Brain microvascular endothelial cell (primary cell): ENCODE data around the gene TUBB4A.

Source experiments
- DNase-seq: peaks from one replicate; pipeline ENCODE4 v3.0.0-alpha.2; 2020
- H3K27ac ChIP-seq: fragments of 250-450 bp; sonication (Bioruptor Pico); 2 replicates; pipeline ENCODE4 v1.5.1; 2020; ENCODE audit warnings: mild to moderate bottlenecking, moderate library complexity
- H3K27me3 ChIP-seq: fragments of 250-450 bp; sonication (Bioruptor Pico); replicated peaks from 2 replicates; pipeline ENCODE4 v1.5.1; 2020; ENCODE audit warnings: mild to moderate bottlenecking
- H3K36me3 ChIP-seq: fragments of 250-450 bp; sonication (Bioruptor Pico); replicated peaks from 2 replicates; pipeline ENCODE4 v1.5.1; 2020; ENCODE audit warnings: mild to moderate bottlenecking
- H3K4me3 ChIP-seq: 2 replicates; pipeline ENCODE4 v1.5.1; 2011; ENCODE audit warnings: low read depth, mild to moderate bottlenecking, control low read depth, low read length, moderate library complexity
- in situ Hi-C: cut with HindIII; loops from 2 replicates; pipeline ENCODE4 v1.10.0; 2017; ENCODE audit warnings: low sequenced_read_pairs, low pct_ligation_motif_present
- TF ChIP-seq, protein P1 (sequence below): IDR thresholded peaks from 2 replicates; pipeline ENCODE4 v1.5.1; 2011; ENCODE audit warnings: low read depth, mild to moderate bottlenecking, moderate library complexity, low read length, control low read depth, inconsistent platforms; ENCODE audit errors: missing control alignments

The TUBB4A gene

GRCh38 chr19:6500837-6501739 lies 1.0 kb downstream of the TUBB4A start:
- no peak overlapping the region for H3K4me3 ChIP-seq
- DNase-seq = no peak
- in situ Hi-C loops = no loop called here
- no peak overlapping the region for H3K27ac ChIP-seq
- H3K27me3 ChIP-seq = peaks cover 12% of the 10 kb centered on the region
- TF ChIP-seq, protein P1, sequence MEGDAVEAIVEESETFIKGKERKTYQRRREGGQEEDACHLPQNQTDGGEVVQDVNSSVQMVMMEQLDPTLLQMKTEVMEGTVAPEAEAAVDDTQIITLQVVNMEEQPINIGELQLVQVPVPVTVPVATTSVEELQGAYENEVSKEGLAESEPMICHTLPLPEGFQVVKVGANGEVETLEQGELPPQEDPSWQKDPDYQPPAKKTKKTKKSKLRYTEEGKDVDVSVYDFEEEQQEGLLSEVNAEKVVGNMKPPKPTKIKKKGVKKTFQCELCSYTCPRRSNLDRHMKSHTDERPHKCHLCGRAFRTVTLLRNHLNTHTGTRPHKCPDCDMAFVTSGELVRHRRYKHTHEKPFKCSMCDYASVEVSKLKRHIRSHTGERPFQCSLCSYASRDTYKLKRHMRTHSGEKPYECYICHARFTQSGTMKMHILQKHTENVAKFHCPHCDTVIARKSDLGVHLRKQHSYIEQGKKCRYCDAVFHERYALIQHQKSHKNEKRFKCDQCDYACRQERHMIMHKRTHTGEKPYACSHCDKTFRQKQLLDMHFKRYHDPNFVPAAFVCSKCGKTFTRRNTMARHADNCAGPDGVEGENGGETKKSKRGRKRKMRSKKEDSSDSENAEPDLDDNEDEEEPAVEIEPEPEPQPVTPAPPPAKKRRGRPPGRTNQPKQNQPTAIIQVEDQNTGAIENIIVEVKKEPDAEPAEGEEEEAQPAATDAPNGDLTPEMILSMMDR = no peak
- H3K36me3 ChIP-seq = no peaks in the 10 kb centered on the region

- TF ChIP-seq, protein P1 = no peak
- Histone ChIP-seq H3K27ac (no peak overlapping the region), H3K4me3 (no peak overlapping the region), H3K36me3 (no peaks in the 10 kb centered on the region), H3K27me3 (peaks cover 12% of the 10 kb centered on the region)
- DNase-seq = no peak
- in situ Hi-C loops = no loop called here
Measured at GRCh38 chr19:6499052-6499790, 2.9 kb downstream of the TUBB4A start.

DNA sequence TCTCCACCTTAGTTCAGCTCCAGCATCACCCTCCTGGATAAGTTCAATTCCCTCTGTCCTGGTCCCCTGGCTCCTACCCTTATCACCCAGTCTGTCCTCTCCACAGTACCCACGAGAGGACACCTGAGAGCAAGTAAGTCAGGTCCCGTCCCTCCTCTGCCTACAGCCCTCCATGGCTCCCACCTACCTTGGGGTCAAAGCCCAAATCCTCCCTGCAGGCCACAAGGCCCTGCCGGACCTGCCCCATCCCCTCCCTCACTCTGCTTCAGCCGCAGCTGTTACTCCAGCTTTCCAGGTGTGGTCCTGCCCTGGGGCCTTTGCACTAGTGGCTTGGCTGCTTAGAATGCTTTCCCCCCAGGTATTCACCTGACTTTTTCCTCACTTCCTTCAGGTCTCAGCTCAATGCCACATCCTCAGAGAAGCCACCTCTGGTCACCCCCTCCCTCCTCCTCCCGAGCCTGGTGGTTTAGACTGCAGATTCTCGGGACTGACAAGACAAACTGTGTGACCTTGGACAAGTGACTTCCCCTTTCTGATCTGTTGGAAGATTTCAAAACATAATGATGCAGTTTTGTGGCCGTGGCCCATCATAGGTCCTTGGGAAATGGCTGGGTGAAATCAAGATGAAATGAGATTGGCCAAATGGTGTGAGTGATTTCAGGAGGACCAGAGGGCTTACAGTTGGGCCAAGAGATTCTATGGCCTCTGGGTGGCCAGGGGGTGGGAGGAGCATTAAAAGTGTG lies 3.6 kb downstream of the TUBB4A start:
- Histone ChIP-seq H3K36me3 (no peaks in the 10 kb centered on the region), H3K27ac (no peak overlapping the region), H3K27me3 (peaks cover 12% of the 10 kb centered on the region), H3K4me3 (no peak overlapping the region)
- in situ Hi-C loops = no loop called here
- no peak for DNase-seq
- TF ChIP-seq, protein P1 = no peak

DNA sequence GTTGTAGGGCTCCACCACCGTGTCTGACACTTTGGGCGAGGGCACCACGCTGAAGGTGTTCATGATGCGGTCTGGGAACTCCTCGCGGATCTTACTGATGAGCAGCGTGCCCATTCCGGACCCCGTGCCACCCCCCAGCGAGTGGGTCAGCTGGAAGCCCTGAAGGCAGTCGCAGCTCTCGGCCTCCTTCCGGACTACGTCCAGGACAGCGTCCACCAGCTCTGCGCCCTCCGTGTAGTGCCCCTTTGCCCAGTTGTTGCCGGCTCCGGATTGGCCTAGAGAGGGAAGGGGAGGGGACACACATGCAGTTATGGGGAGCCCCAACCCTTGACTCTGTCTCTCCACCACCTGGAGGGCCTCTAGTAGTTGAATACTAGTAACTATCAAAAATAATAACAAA lies 6.2 kb downstream of the TUBB4A start:
- no peaks in the 10 kb centered on the region for H3K36me3 ChIP-seq
- in situ Hi-C loops = no loop called here
- TF ChIP-seq, protein P1 = no peak

DNA sequence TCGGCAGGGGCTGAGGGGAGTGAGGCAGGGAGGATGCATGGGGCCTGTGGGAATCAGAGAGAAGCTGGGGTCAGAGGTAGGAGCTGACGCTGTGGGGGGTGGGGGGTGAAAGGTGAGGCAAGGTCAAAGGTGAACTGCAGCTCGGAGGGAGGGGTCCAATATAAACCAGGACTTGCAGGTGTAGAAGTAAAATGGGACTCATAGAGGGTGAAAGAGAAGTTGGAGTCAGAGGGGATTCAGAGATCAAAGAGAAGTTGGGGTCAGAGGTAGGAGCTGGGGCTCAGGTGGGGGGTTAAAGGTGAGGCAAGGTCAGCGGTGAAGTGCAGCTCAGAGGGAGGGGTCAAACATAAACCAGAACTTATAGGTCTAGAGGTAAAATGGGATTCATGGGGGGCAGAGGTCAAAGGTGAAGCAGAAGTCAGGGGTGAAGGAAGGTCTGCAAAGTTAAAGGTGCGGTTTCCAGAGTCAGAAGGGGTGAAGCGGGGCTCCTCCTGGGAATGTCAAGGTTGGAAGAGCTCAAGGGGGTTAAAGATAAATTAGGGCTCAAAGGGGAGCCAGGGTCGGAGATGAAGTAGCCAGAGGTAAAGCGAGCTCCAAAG lies 7.6 kb downstream of the TUBB4A start:
- H3K36me3 ChIP-seq = no peaks in the 10 kb centered on the region
- no peaks in the 10 kb centered on the region for H3K27me3 ChIP-seq
- no peak overlapping the region for H3K27ac ChIP-seq
- in situ Hi-C loops = no loop called here
- no peak overlapping the region for H3K4me3 ChIP-seq
- DNase-seq = no peak
- TF ChIP-seq, protein P1 = no peak

More for the DNA sequence above, 6.2 kb downstream of the TUBB4A start:
- Histone ChIP-seq H3K27ac (no peak overlapping the region), H3K4me3 (no peak overlapping the region), H3K27me3 (no peaks in the 10 kb centered on the region)
- no peak for DNase-seq
